NCI-H526 (cell line): Measurements from ENCODE around the gene DCAF4L1.

ENCODE experiments used
- DNase-seq, 2 experiments: peaks; one replicate each; lab custom pipeline; 2025; lab: John Stamatoyannopoulos, UW

The DCAF4L1 gene

GRCh38 chr4:41981456-41981855 is at the start of gene DCAF4L1:
Gene DCAF4L1 (plus strand): TSS chr4:41981756. CDS start chr4:41981793, 37 bp downstream.
- DNase-seq: no peak

GRCh38 chr4:41932988-41933387 is 48.6 kb upstream of the DCAF4L1 start:
- DNase-seq: no peak

- no peak for DNase-seq
Measured at GRCh38 chr4:41933997-41934503, 47.5 kb upstream of the DCAF4L1 start.

- DNase-seq: no peak
Measured at GRCh38 chr4:41934514-41934900, 47.0 kb upstream of the DCAF4L1 start.

- peak; percentile 84 to 93 for DNase-seq
Measured at GRCh38 chr4:41934901-41935651, 46.5 kb upstream of the DCAF4L1 start, which contains the start of gene TMEM33. Gene TMEM33 (plus strand): TSS chr4:41935429. CDS start chr4:41935485, 56 bp downstream.

GRCh38 chr4:41935652-41936021 is 45.9 kb upstream of the DCAF4L1 start:
- peak; percentile 43 to 67 for DNase-seq

- no peak for DNase-seq
Measured at GRCh38 chr4:41939016-41939626, 42.4 kb upstream of the DCAF4L1 start.

GRCh38 chr4:41940834-41941233 is 40.7 kb upstream of the DCAF4L1 start:
- no peak for DNase-seq

- no peak for DNase-seq
Measured at GRCh38 chr4:41943506-41943905, 38.0 kb upstream of the DCAF4L1 start.

- no peak for DNase-seq
Measured at GRCh38 chr4:41944089-41944488, 37.5 kb upstream of the DCAF4L1 start.

- no peak for DNase-seq
Measured at GRCh38 chr4:41949531-41949930, 32.0 kb upstream of the DCAF4L1 start.

GRCh38 chr4:41957634-41958033 is 23.9 kb upstream of the DCAF4L1 start:
- peak in 1 of 2 experiments; percentile 24 for DNase-seq

GRCh38 chr4:41963105-41963504 is 18.5 kb upstream of the DCAF4L1 start:
- DNase-seq: peak in 1 of 2 experiments; percentile 46

GRCh38 chr4:41964401-41964800 is 17.2 kb upstream of the DCAF4L1 start:
- no peak for DNase-seq

GRCh38 chr4:41967392-41967791 is 14.2 kb upstream of the DCAF4L1 start:
- no peak for DNase-seq

- DNase-seq: no peak
Measured at GRCh38 chr4:41969671-41970070, 11.9 kb upstream of the DCAF4L1 start.

GRCh38 chr4:41975341-41975740 is 6.2 kb upstream of the DCAF4L1 start:
- DNase-seq: no peak

GRCh38 chr4:41976775-41977516 is 4.6 kb upstream of the DCAF4L1 start:
- no peak for DNase-seq

GRCh38 chr4:41977709-41978108 is 3.8 kb upstream of the DCAF4L1 start:
- no peak for DNase-seq

GRCh38 chr4:41982716-41983115 is 1.2 kb downstream of the DCAF4L1 start:
- DNase-seq: no peak

- DNase-seq: no peak
Measured at GRCh38 chr4:41985151-41985550, 3.6 kb downstream of the DCAF4L1 start.

GRCh38 chr4:41989994-41990364 is 8.4 kb downstream of the DCAF4L1 start:
- no peak for DNase-seq
